Endothelial cell of umbilical vein (primary cell): Measurements from ENCODE around the gene C4BPA. TPM values are rescaled to one million over a fixed set of nuclear protein-coding genes. Genes with fewer than 3 reads are reported as not detected.

Experiments used
- BruUV-seq: library from RNA; stranded (reverse); fragments of 400-500 nt; replicated peaks from 2 replicates; lab custom pipeline; 2021; lab: Mats Ljungman, UMichigan
- CTCF ChIA-PET: fragments of 300-600, 350-600 bp; sonication (Branson Sonifier 250); formaldehyde crosslinking; loops from one replicate; lab custom pipeline; 2021; ENCODE audit warnings: antibody characterized with exemption, inconsistent platforms; lab: Charles Lee
- POLR2A ChIA-PET: fragments of 300-600, 350-600 bp; sonication (Branson Sonifier 250); formaldehyde crosslinking; loops from one replicate; lab custom pipeline; 2021; ENCODE audit warnings: antibody characterized with exemption, inconsistent platforms; lab: Charles Lee
- DNase-seq: peaks from one replicate; pipeline ENCODE4 v3.0.0-alpha.2; 2011; ENCODE audit warnings: low read depth, low spot score
- FAIRE-seq: peaks from 2 replicates; lab custom pipeline; 2011; peaks lifted over from hg19 to GRCh38; lab: Jason Lieb, UNC
- H2AFZ ChIP-seq: 2 replicates; pipeline ENCODE4 v1.6.0; 2012; ENCODE audit warnings: low read depth, low read length, control low read depth, inconsistent platforms
- H3K27ac ChIP-seq: 2 replicates; pipeline ENCODE4 v1.5.1; 2011; ENCODE audit warnings: low read depth, mild to moderate bottlenecking, control low read depth, low read length, moderate library complexity; ENCODE audit not compliant: insufficient read depth
- H3K27me3 ChIP-seq, 2 experiments: 2 replicates each; pipeline versions ENCODE4 v1.6.0 to v1.6.1; 2011; ENCODE audit warnings: low read length in 2 of 2, mixed read lengths in 1 of 2; ENCODE audit not compliant: control insufficient read depth in 2 of 2, insufficient read depth in 2 of 2
- H3K36me3 ChIP-seq, 2 experiments: 2 replicates in 1 of 2; 3 replicates in 1 of 2; pipeline ENCODE4 v1.5.1; 2011; ENCODE audit warnings: low read length in 2 of 2, mild to moderate bottlenecking in 1 of 2, moderate library complexity in 1 of 2; ENCODE audit not compliant: control insufficient read depth in 2 of 2, insufficient read depth in 2 of 2; ENCODE audit errors: extremely low read depth in 1 of 2
- H3K4me1 ChIP-seq: 3 replicates; pipeline ENCODE4 v1.5.1; 2011; ENCODE audit warnings: mild to moderate bottlenecking, low read length; ENCODE audit not compliant: control insufficient read depth, insufficient read depth; ENCODE audit errors: extremely low read depth
- H3K4me2 ChIP-seq: 2 replicates; pipeline ENCODE4 v1.6.1; 2011; ENCODE audit warnings: low read length, control low read depth, mixed read lengths; ENCODE audit not compliant: insufficient read depth
- H3K4me3 ChIP-seq, 3 experiments: fragments of 200-600 bp in 1 of 3; sonication (generic), shearing (Covaris generic) in 1 of 3; replicated peaks in 1 of 3; 2 replicates each; pipeline ENCODE4 v1.5.1; 2011 to 2016; ENCODE audit warnings: control low read depth in 3 of 3, low read length in 3 of 3, mild to moderate bottlenecking in 2 of 3, inconsistent platforms in 1 of 3, low read depth in 1 of 3, moderate library complexity in 1 of 3; ENCODE audit not compliant: insufficient read depth in 1 of 3
- H3K79me2 ChIP-seq: 2 replicates; pipeline ENCODE4 v1.6.0; 2012; ENCODE audit warnings: low read length, inconsistent platforms; ENCODE audit not compliant: control insufficient read depth, insufficient read depth
- H3K9ac ChIP-seq: replicated peaks from 2 replicates; pipeline ENCODE3; 2011; ENCODE audit warnings: low read length, control low read depth; ENCODE audit not compliant: insufficient read depth; ENCODE audit errors: extremely low read depth
- H3K9me1 ChIP-seq: replicated peaks from 3 replicates; pipeline ENCODE4 v1.6.0; 2011; ENCODE audit warnings: mild to moderate bottlenecking, low read length; ENCODE audit not compliant: control insufficient read depth, insufficient read depth; ENCODE audit errors: extremely low read depth
- H3K9me3 ChIP-seq: replicated peaks from 2 replicates; pipeline ENCODE4 v1.5.1; 2012; ENCODE audit warnings: low read length, inconsistent platforms; ENCODE audit not compliant: control insufficient read depth, insufficient read depth
- H4K20me1 ChIP-seq: replicated peaks from 2 replicates; pipeline ENCODE3; 2011; ENCODE audit warnings: mild to moderate bottlenecking, low read length; ENCODE audit not compliant: control insufficient read depth, insufficient read depth; ENCODE audit errors: extremely low read depth
- EZH2 ChIP-seq: IDR thresholded peaks from 2 replicates; pipeline ENCODE4 v1.6.1; 2012; ENCODE audit warnings: borderline replicate concordance, low read depth, mild to moderate bottlenecking, moderate library complexity, low read length, inconsistent platforms; ENCODE audit not compliant: severe bottlenecking
- FOS ChIP-seq: IDR thresholded peaks from 2 replicates; pipeline ENCODE4 v1.6.1; 2011; ENCODE audit warnings: mild to moderate bottlenecking, low read length, moderate library complexity, borderline replicate concordance; ENCODE audit not compliant: insufficient read depth
- GATA2 ChIP-seq: IDR thresholded peaks from 2 replicates; pipeline ENCODE4 v1.7.0; 2011; ENCODE audit warnings: low read depth, mild to moderate bottlenecking, moderate library complexity, mixed read lengths, low read length; ENCODE audit not compliant: insufficient read length, insufficient read depth
- JUN ChIP-seq: IDR thresholded peaks from 2 replicates; pipeline ENCODE4 v1.6.1; 2011; ENCODE audit warnings: borderline replicate concordance, low read depth; ENCODE audit not compliant: insufficient read length, insufficient read depth
- MYC ChIP-seq: IDR thresholded peaks from one replicate; pipeline ENCODE4 v1.6.1; 2011; ENCODE audit warnings: mild to moderate bottlenecking, low read depth, low read length
- POLR2A ChIP-seq: IDR thresholded peaks from 2 replicates; pipeline ENCODE4 v1.6.1; 2012; ENCODE audit warnings: low read depth, mild to moderate bottlenecking, control low read depth, low read length
- POLR2AphosphoS5 ChIP-seq: IDR thresholded peaks from 2 replicates; pipeline ENCODE4 v1.6.1; 2012; ENCODE audit warnings: low read depth, mild to moderate bottlenecking, control low read depth, low read length, moderate library complexity; ENCODE audit not compliant: insufficient read depth
- dilution Hi-C: fragments of 300-500 bp; cut with MboI; formaldehyde crosslinking; loops from one replicate; pipeline ENCODE4 v1.15.0; 2019; ENCODE audit warnings: low sequenced_read_pairs; ENCODE audit not compliant: extremely low pct_ligation_motif_present
- intact Hi-C: fragments of 100-400 bp; cut with micrococcal nuclease; formaldehyde crosslinking; loops from one replicate; pipeline ENCODE4 v1.10.0; 2022
- polyA plus RNA-seq, 4 experiments: library from polyadenylated mRNA; depleted of rRNA in 3 of 4; stranded (reverse) in 3 of 4; unstranded in 1 of 4; fragments of >200 nt; gene quantifications; 2 replicates each; pipeline versions ENCODE4 v1.2.1 to v1.2.3, GENCODE V29; 2011 to 2012; ENCODE audit warnings: missing spikeins in 1 of 4
- total RNA-seq: library from RNA; stranded (reverse); gene quantifications from 2 replicates; pipeline ENCODE4 v1.2.3, GENCODE V29; 2021
- TF ChIP-seq, protein P1 (sequence below), 2 donors: IDR thresholded peaks; 1 replicate in 1 of 2; 2 replicates in 1 of 2; pipeline ENCODE4 v1.5.1; 2011; ENCODE audit warnings: low read length in 2 of 2, mild to moderate bottlenecking in 2 of 2, moderate library complexity in 2 of 2, control low read depth in 1 of 2, inconsistent platforms in 1 of 2, low read depth in 1 of 2; ENCODE audit not compliant: insufficient read depth in 1 of 2; ENCODE audit errors: extremely low read depth in 1 of 2
- TF ChIP-seq, protein P2 (sequence below): IDR thresholded peaks from 2 replicates; pipeline ENCODE4 v1.6.1; 2011; ENCODE audit not compliant: insufficient read depth, insufficient read length

Gene C4BPA
- total and polyA plus RNA-seq, 2 donors (not counting 3 experiments of a cell fraction or from before 2014, with no cell fraction given) = not detected

DNA sequence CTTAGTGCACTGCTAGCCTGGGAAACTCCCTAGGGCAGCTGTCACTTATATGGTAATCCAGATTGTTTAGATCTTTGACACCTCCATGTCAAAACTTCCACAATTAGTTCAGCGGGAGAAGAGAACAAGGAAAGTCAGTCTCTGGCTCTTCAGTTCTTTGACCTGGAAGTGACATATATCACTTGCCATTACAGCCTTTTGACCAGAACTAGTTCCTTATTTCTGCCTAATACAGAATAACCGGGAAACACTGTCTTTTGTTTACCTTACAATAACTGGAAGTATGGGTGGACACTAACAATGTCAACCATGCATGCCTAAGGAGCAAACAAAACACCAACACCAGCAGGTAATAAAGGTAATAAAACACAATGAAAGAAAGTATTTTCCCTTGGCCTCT is 68.3 kb downstream of the C4BPA start:
- DNase-seq = no peak

DNA sequence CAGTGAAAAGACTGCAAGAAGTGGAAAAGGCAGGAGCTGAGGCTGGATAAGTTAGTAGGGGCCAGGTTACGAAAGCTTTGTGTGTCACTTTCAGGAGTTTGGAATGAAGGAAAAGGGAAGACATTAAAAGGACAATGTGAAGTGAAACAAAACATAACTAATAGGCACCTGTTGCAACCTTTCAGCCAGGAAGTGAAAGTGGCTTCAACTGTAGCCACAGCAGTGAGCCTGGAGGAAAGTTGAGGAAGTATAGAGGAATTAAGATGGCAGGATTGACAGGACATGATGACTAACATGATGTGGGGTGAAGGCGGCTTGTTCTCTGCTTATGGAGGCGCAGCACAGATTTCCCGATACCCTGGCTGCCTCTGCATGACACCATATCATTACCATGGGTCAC is 68.9 kb downstream of the C4BPA start:
- no TSS peak for BruUV-seq

More for the DNA sequence above, 68.3 kb downstream of the C4BPA start:
- H3K27me3 ChIP-seq = no peaks in the 10 kb centered on the region
- no peaks in the 10 kb centered on the region for H3K4me1 ChIP-seq
- no peaks in the 10 kb centered on the region for H3K79me2 ChIP-seq
- H2AFZ ChIP-seq = no peak overlapping the region
- H3K27ac ChIP-seq = no peak overlapping the region
- dilution Hi-C loops = no loop called here
- no peaks in the 10 kb centered on the region for H4K20me1 ChIP-seq
- no peak for FAIRE-seq
- ChIA-PET POLR2A (no interaction called here), CTCF (no interaction called here)
- no peaks in the 10 kb centered on the region for H3K36me3 ChIP-seq
- no peak overlapping the region for H3K4me3 ChIP-seq
- H3K9me1 ChIP-seq = no peaks in the 10 kb centered on the region
- intact Hi-C loops = no loop called here
- TF ChIP-seq, protein P1, sequence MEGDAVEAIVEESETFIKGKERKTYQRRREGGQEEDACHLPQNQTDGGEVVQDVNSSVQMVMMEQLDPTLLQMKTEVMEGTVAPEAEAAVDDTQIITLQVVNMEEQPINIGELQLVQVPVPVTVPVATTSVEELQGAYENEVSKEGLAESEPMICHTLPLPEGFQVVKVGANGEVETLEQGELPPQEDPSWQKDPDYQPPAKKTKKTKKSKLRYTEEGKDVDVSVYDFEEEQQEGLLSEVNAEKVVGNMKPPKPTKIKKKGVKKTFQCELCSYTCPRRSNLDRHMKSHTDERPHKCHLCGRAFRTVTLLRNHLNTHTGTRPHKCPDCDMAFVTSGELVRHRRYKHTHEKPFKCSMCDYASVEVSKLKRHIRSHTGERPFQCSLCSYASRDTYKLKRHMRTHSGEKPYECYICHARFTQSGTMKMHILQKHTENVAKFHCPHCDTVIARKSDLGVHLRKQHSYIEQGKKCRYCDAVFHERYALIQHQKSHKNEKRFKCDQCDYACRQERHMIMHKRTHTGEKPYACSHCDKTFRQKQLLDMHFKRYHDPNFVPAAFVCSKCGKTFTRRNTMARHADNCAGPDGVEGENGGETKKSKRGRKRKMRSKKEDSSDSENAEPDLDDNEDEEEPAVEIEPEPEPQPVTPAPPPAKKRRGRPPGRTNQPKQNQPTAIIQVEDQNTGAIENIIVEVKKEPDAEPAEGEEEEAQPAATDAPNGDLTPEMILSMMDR (IDR thresholded peaks at IDR 0.05; ENCODE audit: extremely low read depth in 1 of 2, insufficient read depth in 1 of 2, low read depth in 1 of 2, low read length in 2 of 2) = no peak
- TF ChIP-seq EZH2 = no peak
- TF ChIP-seq, protein P2, sequence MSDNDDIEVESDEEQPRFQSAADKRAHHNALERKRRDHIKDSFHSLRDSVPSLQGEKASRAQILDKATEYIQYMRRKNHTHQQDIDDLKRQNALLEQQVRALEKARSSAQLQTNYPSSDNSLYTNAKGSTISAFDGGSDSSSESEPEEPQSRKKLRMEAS = no peak
- no peak for TF ChIP-seq JUN
- TF ChIP-seq POLR2A = no peak
- BruUV-seq = no TSS peak
- no peak overlapping the region for H3K9ac ChIP-seq
- H3K9me3 ChIP-seq = no peaks in the 10 kb centered on the region
- H3K4me2 ChIP-seq = no peak overlapping the region

More for the DNA sequence above, 68.9 kb downstream of the C4BPA start:
- ChIA-PET POLR2A (no interaction called here), CTCF (no interaction called here)
- Histone ChIP-seq H3K36me3 (no peaks in the 10 kb centered on the region), H3K27me3 (no peaks in the 10 kb centered on the region), H3K9ac (no peak overlapping the region), H3K4me2 (no peak overlapping the region), H3K4me1 (no peaks in the 10 kb centered on the region), H3K27ac (no peak overlapping the region), H3K9me1 (no peaks in the 10 kb centered on the region), H3K79me2 (no peaks in the 10 kb centered on the region), H3K4me3 (no peak overlapping the region), H4K20me1 (no peaks in the 10 kb centered on the region), H2AFZ (no peak overlapping the region), H3K9me3 (no peaks in the 10 kb centered on the region)
- TF ChIP-seq, protein P2 = no peak
- no peak for TF ChIP-seq JUN
- no peak for TF ChIP-seq POLR2AphosphoS5
- TF ChIP-seq FOS = no peak
- no peak for TF ChIP-seq POLR2A
- no peak for TF ChIP-seq MYC
- TF ChIP-seq EZH2 = no peak
- TF ChIP-seq, protein P1 (IDR thresholded peaks at IDR 0.05; ENCODE audit: extremely low read depth in 1 of 2, insufficient read depth in 1 of 2, low read depth in 1 of 2, low read length in 2 of 2) = no peak
- no peak for TF ChIP-seq GATA2
- dilution Hi-C loops = no loop called here
- intact Hi-C loops = no loop called here
- FAIRE-seq (no peak), DNase-seq (no peak)
